Caco-2 (cell line): ENCODE measurements around the gene PDE11A. TPM values are rescaled to one million over a fixed set of nuclear protein-coding genes. Genes with fewer than 3 reads are reported as not detected.

Experiments used
- BruUV-seq: library from RNA; stranded (reverse); fragments of 400-500 nt; replicated peaks from 2 replicates; lab custom pipeline; 2021; lab: Mats Ljungman, UMichigan
- CTCF ChIA-PET: fragments of 300-600 bp; sonication (Branson Sonifier 250); formaldehyde crosslinking; loops from one replicate; lab custom pipeline; 2022; ENCODE audit warnings: antibody characterized with exemption; lab: Charles Lee
- POLR2A ChIA-PET: fragments of 300-600 bp; sonication (Branson Sonifier 250); formaldehyde crosslinking; loops from one replicate; lab custom pipeline; 2022; ENCODE audit warnings: antibody characterized with exemption; lab: Charles Lee
- DNase-seq, 2 experiments: peaks; one replicate each; pipeline versions ENCODE4 v3.0.0 to v3.0.0-alpha.2; 2020 to 2022
- H3K27me3 ChIP-seq: replicated peaks from 2 replicates; pipeline ENCODE4 v1.6.0; 2011; ENCODE audit warnings: low read length; ENCODE audit not compliant: control insufficient read depth, insufficient read depth
- H3K36me3 ChIP-seq: 2 replicates; pipeline ENCODE4 v1.5.1; 2011; ENCODE audit warnings: low read length; ENCODE audit not compliant: control insufficient read depth, insufficient read depth
- H3K4me1 ChIP-seq: fragments of 250-450 bp; sonication (Bioruptor Pico); 2 replicates; pipeline ENCODE4 v1.5.1; 2020; ENCODE audit warnings: mild to moderate bottlenecking
- H3K4me3 ChIP-seq: 2 replicates; pipeline ENCODE4 v1.5.1; 2011; ENCODE audit warnings: low read depth, mild to moderate bottlenecking, control low read depth, low read length
- H3K9me3 ChIP-seq: fragments of 250-450 bp; sonication (Bioruptor Pico); 2 replicates; pipeline ENCODE4 v1.5.1; 2020; ENCODE audit warnings: mild to moderate bottlenecking, moderate library complexity
- H3K27ac Mint-ChIP-seq: one replicate; pipeline ENCODE4 v1.8.0; 2022; ENCODE audit warnings: mixed read lengths; ENCODE audit not compliant: unreplicated experiment
- H3K27me3 Mint-ChIP-seq: one replicate; pipeline ENCODE4 v1.8.0; 2022; ENCODE audit warnings: mixed read lengths; ENCODE audit not compliant: insufficient read depth, unreplicated experiment
- H3K36me3 Mint-ChIP-seq: one replicate; pipeline ENCODE4 v1.8.0; 2022; ENCODE audit warnings: mild to moderate bottlenecking, mixed read lengths; ENCODE audit not compliant: insufficient read depth, unreplicated experiment
- H3K4me1 Mint-ChIP-seq: one replicate; pipeline ENCODE4 v1.8.0; 2022; ENCODE audit warnings: low read depth, mixed read lengths; ENCODE audit not compliant: unreplicated experiment
- H3K4me3 Mint-ChIP-seq: one replicate; pipeline ENCODE4 v1.8.0; 2022; ENCODE audit warnings: mild to moderate bottlenecking, moderate library complexity, mixed read lengths; ENCODE audit not compliant: unreplicated experiment
- H3K9me3 Mint-ChIP-seq: one replicate; pipeline ENCODE4 v1.8.0; 2022; ENCODE audit warnings: mixed read lengths; ENCODE audit not compliant: unreplicated experiment
- CTCF ChIP-seq, 2 experiments: fragments of 200-600 bp in 1 of 2; IDR thresholded peaks; 1 replicate in 1 of 2; 2 replicates in 1 of 2; pipeline versions ENCODE4 v1.5.1 to v1.8.0; 2011 to 2022; ENCODE audit warnings: antibody characterized with exemption in 1 of 2, control low read depth in 1 of 2, inconsistent platforms in 1 of 2, low read depth in 1 of 2, low read length in 1 of 2, mild to moderate bottlenecking in 1 of 2, moderate library complexity in 1 of 2; ENCODE audit not compliant: insufficient read depth in 1 of 2, severe bottlenecking in 1 of 2, unreplicated experiment in 1 of 2
- intact Hi-C: fragments of 100-400 bp; cut with micrococcal nuclease; formaldehyde crosslinking; loops from one replicate; pipeline ENCODE4 v1.10.0; 2022; ENCODE audit not compliant: unreplicated experiment
- total RNA-seq: library from RNA; stranded (reverse); gene quantifications from 2 replicates; pipeline ENCODE4 v1.2.3, GENCODE V29; 2022

PDE11A gene
- total RNA-seq, 1 experiment from 2014 or later: 0.25 TPM

GRCh38 chr2:177767768-177768167 lies 304.8 kb downstream of the PDE11A start:
- Histone ChIP-seq H3K27me3 (no peaks in the 10 kb centered on the region), H3K36me3 (no peaks in the 10 kb centered on the region), H3K4me1 (no peaks in the 10 kb centered on the region), H3K4me3 (no peak overlapping the region), H3K9me3 (no peaks in the 10 kb centered on the region)
- Mint-ChIP-seq H3K27ac (no peak overlapping the region), H3K36me3 (no peaks in the 10 kb centered on the region), H3K27me3 (no peaks in the 10 kb centered on the region), H3K9me3 (no peaks in the 10 kb centered on the region), H3K4me1 (no peaks in the 10 kb centered on the region), H3K4me3 (no peak overlapping the region)
- CTCF ChIA-PET: no interaction called here
- intact Hi-C loops: no loop called here
- no TSS peak for BruUV-seq
- no peak for DNase-seq
- POLR2A ChIA-PET: no interaction called here
- no peak for TF ChIP-seq CTCF (IDR thresholded peaks at IDR 0.05; ENCODE audit: insufficient read depth in 1 of 2, low read depth in 1 of 2, low read length in 1 of 2, severe bottlenecking in 1 of 2, unreplicated experiment in 1 of 2)

GRCh38 chr2:177765698-177766097 lies 306.9 kb downstream of the PDE11A start:
- H3K27ac Mint-ChIP-seq: no peak overlapping the region
- no peak for TF ChIP-seq CTCF (IDR thresholded peaks at IDR 0.05; ENCODE audit: insufficient read depth in 1 of 2, low read depth in 1 of 2, low read length in 1 of 2, severe bottlenecking in 1 of 2, unreplicated experiment in 1 of 2)
- H3K27me3 Mint-ChIP-seq: peaks cover 11% of the 10 kb centered on the region
- intact Hi-C loops: no loop called here
- no peak for DNase-seq
- no peaks in the 10 kb centered on the region for H3K9me3 Mint-ChIP-seq
- H3K4me1 Mint-ChIP-seq: no peaks in the 10 kb centered on the region
- ChIA-PET CTCF (no interaction called here), POLR2A (no interaction called here)
- BruUV-seq: no TSS peak
- H3K4me3 Mint-ChIP-seq: no peak overlapping the region
- no peak overlapping the region for H3K4me3 ChIP-seq
- no peaks in the 10 kb centered on the region; the same call in 1 of the 2 replicates for H3K27me3 ChIP-seq
- no peaks in the 10 kb centered on the region for H3K9me3 ChIP-seq
- no peaks in the 10 kb centered on the region for H3K4me1 ChIP-seq
- no peaks in the 10 kb centered on the region for H3K36me3 ChIP-seq
- no peaks in the 10 kb centered on the region for H3K36me3 Mint-ChIP-seq

- intact Hi-C loops: no loop called here
- peaks cover 12% of the 10 kb centered on the region for H3K27me3 Mint-ChIP-seq
- Histone ChIP-seq H3K4me1 (peaks cover 10% of the 10 kb centered on the region), H3K9me3 (no peaks in the 10 kb centered on the region), H3K4me3 (no peak overlapping the region), H3K27me3 (no peaks in the 10 kb centered on the region; the same call in 1 of the 2 replicates), H3K36me3 (no peaks in the 10 kb centered on the region)
- no TSS peak for BruUV-seq
- peak; percentile 78 to 86 for TF ChIP-seq CTCF (IDR thresholded peaks at IDR 0.05; ENCODE audit: insufficient read depth in 1 of 2, low read depth in 1 of 2, low read length in 1 of 2, severe bottlenecking in 1 of 2, unreplicated experiment in 1 of 2)
- peaks cover 6% of the 10 kb centered on the region for H3K4me1 Mint-ChIP-seq
- no peaks in the 10 kb centered on the region for H3K9me3 Mint-ChIP-seq
- H3K4me3 Mint-ChIP-seq: no peak overlapping the region
- DNase-seq: peak; percentile 77 to 80
- ChIA-PET POLR2A (no interaction called here), CTCF (no interaction called here)
- no peak overlapping the region for H3K27ac Mint-ChIP-seq
- H3K36me3 Mint-ChIP-seq: no peaks in the 10 kb centered on the region
Measured at GRCh38 chr2:177763531-177764265, 308.9 kb downstream of the PDE11A start.
